Smooth muscle cell (in vitro differentiated cells): ENCODE data around the gene ROR1. TPM values are rescaled to one million over a fixed set of nuclear protein-coding genes. Genes with fewer than 3 reads are reported as not detected.
A peak's percentile ranks its signal among the peaks of the same experiment; 100 is the strongest.

Experiments
- DNase-seq: peaks from one replicate; lab custom pipeline; 2025; ENCODE audit not compliant: unreplicated experiment; lab: John Stamatoyannopoulos, UW
- H2AFZ ChIP-seq: fragments of 200-600 bp; sonication (generic); 2 replicates; pipeline ENCODE4 v1.6.0; 2016; ENCODE audit warnings: antibody characterized with exemption, low read depth, mild to moderate bottlenecking
- H3F3A ChIP-seq: fragments of 200-600 bp; sonication (generic); 2 replicates; pipeline ENCODE4 v1.6.0; 2017; ENCODE audit warnings: antibody characterized with exemption, low read depth
- H3K27ac ChIP-seq: fragments of 200-600 bp; sonication (generic); 2 replicates; pipeline ENCODE4 v1.5.1; 2016; ENCODE audit warnings: low read depth, mild to moderate bottlenecking
- H3K27me3 ChIP-seq: fragments of 200-600 bp; sonication (generic); 2 replicates; pipeline ENCODE4 v1.6.1; 2016; ENCODE audit warnings: low read depth, mild to moderate bottlenecking
- H3K36me3 ChIP-seq: fragments of 200-600 bp; sonication (generic); 2 replicates; pipeline ENCODE4 v1.5.1; 2016; ENCODE audit warnings: low read depth
- H3K4me1 ChIP-seq: fragments of 200-600 bp; sonication (generic); 2 replicates; pipeline ENCODE4 v1.5.1; 2016; ENCODE audit warnings: low read depth
- H3K4me2 ChIP-seq: fragments of 200-600 bp; sonication (generic); 2 replicates; pipeline ENCODE4 v1.6.0; 2016; ENCODE audit warnings: mild to moderate bottlenecking
- H3K4me3 ChIP-seq: fragments of 200-600 bp; sonication (generic); 2 replicates; pipeline ENCODE4 v1.5.1; 2016; ENCODE audit warnings: mild to moderate bottlenecking
- H3K79me2 ChIP-seq: fragments of 200-600 bp; sonication (generic); 2 replicates; pipeline ENCODE4 v1.6.0; 2016; ENCODE audit warnings: low read depth, mild to moderate bottlenecking
- H3K9ac ChIP-seq: fragments of 200-600 bp; sonication (generic); 2 replicates; pipeline ENCODE4 v1.6.0; 2016; ENCODE audit warnings: low read depth
- H3K9me3 ChIP-seq: fragments of 200-600 bp; sonication (generic); replicated peaks from 2 replicates; pipeline ENCODE4 v1.5.1; 2016; ENCODE audit warnings: low read depth
- H4K20me1 ChIP-seq: fragments of 200-600 bp; sonication (generic); 2 replicates; pipeline ENCODE4 v1.6.0; 2016; ENCODE audit warnings: low read depth
- WGBS: methylation state at CpG from one replicate; pipeline ENCODE4 v1.1.7; 2016; ENCODE audit warnings: low lambda C conversion rate; 5-methylcytosine and 5-hydroxymethylcytosine counted together
- polyA plus RNA-seq: library from polyadenylated mRNA; unstranded; fragments of >200 nt; fragmentation: Nextera tagmentation; extraction: Ambion mirVana; gene quantifications from 2 replicates; pipeline ENCODE4 v1.2.1, GENCODE V29; 2016
- total RNA-seq: library from RNA; depleted of rRNA; stranded (reverse); fragments of >200 nt; gene quantifications from 2 replicates; pipeline ENCODE4 v1.2.3, GENCODE V29; 2014
- TF ChIP-seq, protein P1 (sequence below): fragments of 200-600 bp; sonication (generic); IDR thresholded peaks from 2 replicates; pipeline ENCODE4 v1.5.1; 2017; ENCODE audit warnings: borderline replicate concordance, mild to moderate bottlenecking, antibody characterized with exemption; ENCODE audit not compliant: insufficient read depth, poor library complexity, severe bottlenecking

The ROR1 gene
- total and polyA plus RNA-seq, 2 experiments from 2014 or later: 3.3 to 7.2 TPM

DNA sequence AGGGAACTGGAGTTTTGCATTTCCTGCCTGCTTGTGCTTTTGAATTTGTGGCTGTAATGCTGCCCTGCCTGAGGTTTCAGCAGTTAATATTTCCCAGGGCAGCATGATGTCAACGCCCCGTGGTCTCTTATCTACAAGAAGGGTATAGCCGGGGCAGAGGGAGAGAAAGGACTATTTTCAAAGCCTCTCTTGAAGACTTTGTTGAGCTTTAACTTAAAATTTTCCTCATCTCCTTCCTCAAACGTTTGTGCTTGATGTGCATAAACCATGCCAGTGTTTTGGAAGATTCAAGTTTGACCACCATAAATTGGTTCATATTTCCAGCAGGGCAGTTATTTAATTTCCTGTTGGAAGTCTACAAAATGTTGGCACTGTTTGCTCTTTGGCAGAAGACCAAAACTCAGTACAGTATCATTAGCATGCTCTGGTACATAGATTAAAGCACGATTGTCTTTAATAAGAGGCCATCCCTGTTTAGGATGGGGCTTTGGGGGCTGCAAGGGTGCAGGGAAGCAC lies 43.4 kb downstream of the ROR1 start:
- Histone ChIP-seq H3K36me3 (no peaks in the 10 kb centered on the region), H3K9ac (peak overlapping the region; percentile 21), H2AFZ (no peak overlapping the region), H3K4me3 (no peak overlapping the region), H3K27me3 (no peaks in the 10 kb centered on the region), H4K20me1 (no peaks in the 10 kb centered on the region), H3K79me2 (peaks cover 23% of the 10 kb centered on the region), H3K4me2 (peak overlapping the region; percentile 38), H3K9me3 (no peaks in the 10 kb centered on the region), H3F3A (peaks cover 8% of the 10 kb centered on the region), H3K27ac (peak overlapping the region; percentile 31), H3K4me1 (peaks cover 9% of the 10 kb centered on the region)
- no peak for DNase-seq
- TF ChIP-seq, protein P1, sequence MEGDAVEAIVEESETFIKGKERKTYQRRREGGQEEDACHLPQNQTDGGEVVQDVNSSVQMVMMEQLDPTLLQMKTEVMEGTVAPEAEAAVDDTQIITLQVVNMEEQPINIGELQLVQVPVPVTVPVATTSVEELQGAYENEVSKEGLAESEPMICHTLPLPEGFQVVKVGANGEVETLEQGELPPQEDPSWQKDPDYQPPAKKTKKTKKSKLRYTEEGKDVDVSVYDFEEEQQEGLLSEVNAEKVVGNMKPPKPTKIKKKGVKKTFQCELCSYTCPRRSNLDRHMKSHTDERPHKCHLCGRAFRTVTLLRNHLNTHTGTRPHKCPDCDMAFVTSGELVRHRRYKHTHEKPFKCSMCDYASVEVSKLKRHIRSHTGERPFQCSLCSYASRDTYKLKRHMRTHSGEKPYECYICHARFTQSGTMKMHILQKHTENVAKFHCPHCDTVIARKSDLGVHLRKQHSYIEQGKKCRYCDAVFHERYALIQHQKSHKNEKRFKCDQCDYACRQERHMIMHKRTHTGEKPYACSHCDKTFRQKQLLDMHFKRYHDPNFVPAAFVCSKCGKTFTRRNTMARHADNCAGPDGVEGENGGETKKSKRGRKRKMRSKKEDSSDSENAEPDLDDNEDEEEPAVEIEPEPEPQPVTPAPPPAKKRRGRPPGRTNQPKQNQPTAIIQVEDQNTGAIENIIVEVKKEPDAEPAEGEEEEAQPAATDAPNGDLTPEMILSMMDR: no peak
- 18% methylated on average over 5 of the region's 5 CpGs for WGBS

DNA sequence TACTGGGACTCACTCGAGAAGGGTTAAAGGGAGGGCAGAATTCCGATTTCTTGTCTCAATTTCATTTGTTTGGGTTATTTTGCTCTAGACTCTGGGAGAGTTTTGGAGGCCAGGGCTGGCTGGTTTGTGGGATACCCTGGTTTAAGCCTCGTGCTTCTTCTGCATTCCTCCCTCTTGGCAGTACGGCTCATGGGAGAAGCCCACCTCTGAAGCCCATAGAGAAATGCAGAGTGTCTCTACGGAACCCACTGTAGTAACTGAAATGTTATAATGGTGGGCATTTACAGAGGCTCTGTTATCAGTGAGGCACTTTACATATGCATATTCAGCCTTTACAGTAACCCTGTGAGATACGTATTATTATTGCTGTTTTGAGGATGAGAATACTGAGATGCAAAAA lies 43.9 kb downstream of the ROR1 start:
- Histone ChIP-seq H3K9ac (peak overlapping the region; percentile 21), H4K20me1 (no peaks in the 10 kb centered on the region), H3K4me3 (no peak overlapping the region), H3K4me2 (no peak overlapping the region), H3F3A (peaks cover 8% of the 10 kb centered on the region), H3K36me3 (no peaks in the 10 kb centered on the region), H3K27ac (peak overlapping the region; percentile 44), H3K4me1 (peaks cover 9% of the 10 kb centered on the region), H3K9me3 (no peaks in the 10 kb centered on the region), H3K79me2 (peaks cover 20% of the 10 kb centered on the region), H2AFZ (no peak overlapping the region), H3K27me3 (no peaks in the 10 kb centered on the region)
- 73% methylated on average over 6 of the region's 6 CpGs for WGBS
- TF ChIP-seq, protein P1: no peak
- DNase-seq: no peak

DNA sequence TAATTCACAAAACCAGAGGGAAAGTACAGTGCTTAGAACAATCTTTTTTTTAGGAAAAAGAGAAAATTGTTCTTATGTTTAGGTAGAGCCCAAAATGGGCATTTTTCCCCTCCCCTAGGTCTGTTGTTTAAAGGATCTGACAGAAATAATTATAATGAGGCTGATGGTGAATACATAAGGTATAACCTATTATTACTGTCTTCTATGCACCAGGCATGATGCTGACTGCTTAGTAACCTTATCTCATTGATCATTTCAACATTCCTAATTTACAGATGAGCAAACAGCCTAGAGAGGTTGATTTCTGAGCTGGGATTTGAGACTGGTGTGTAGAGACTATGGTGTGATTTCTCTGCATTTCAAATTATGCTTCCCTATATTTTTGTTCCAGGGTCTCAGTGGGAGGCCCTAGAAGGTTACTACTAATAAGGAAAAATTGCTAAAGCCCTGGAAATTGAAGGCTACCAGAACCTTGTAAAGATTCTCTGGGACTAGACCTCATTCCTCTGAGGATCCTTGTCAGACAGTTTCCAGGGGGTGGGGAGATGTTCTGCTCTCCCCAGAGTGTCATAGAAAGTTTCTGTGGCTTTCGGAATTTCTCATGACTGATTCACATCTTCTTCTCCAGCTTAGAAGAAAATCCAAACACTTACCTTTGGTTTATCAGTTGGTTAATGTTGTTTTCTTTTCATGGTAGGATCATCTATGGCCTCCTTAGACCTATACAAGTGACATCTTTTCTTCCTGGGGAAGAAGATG lies 44.9 kb downstream of the ROR1 start:
- TF ChIP-seq, protein P1: no peak
- Histone ChIP-seq H3K27ac (peak overlapping the region; percentile 44), H2AFZ (no peak overlapping the region), H3K4me2 (no peak overlapping the region), H3K79me2 (peaks cover 20% of the 10 kb centered on the region), H3K9me3 (no peaks in the 10 kb centered on the region), H3K27me3 (no peaks in the 10 kb centered on the region), H3K4me1 (peaks cover 9% of the 10 kb centered on the region), H3F3A (peaks cover 8% of the 10 kb centered on the region), H4K20me1 (no peaks in the 10 kb centered on the region), H3K9ac (no peak overlapping the region), H3K4me3 (no peak overlapping the region), H3K36me3 (no peaks in the 10 kb centered on the region)
- no peak for DNase-seq
- WGBS: 58% methylated on average over 1 of the region's 1 CpG
